DOHH2 (cell line): Measurements from ENCODE around the gene NPNT.

Experiments used
- H3F3A ChIP-seq: fragments of 200-600 bp; sonication (generic), shearing (Covaris generic); 2 replicates; pipeline ENCODE4 v1.6.0; 2016; ENCODE audit warnings: antibody characterized with exemption, mild to moderate bottlenecking; ENCODE audit not compliant: control insufficient read depth, insufficient read depth
- H3K27ac ChIP-seq: fragments of 200-600 bp; sonication (generic); 2 replicates; pipeline ENCODE4 v1.5.1; 2014; ENCODE audit warnings: low read depth, mild to moderate bottlenecking, low read length, moderate library complexity
- H3K27me3 ChIP-seq: fragments of 200-600 bp; sonication (generic); 2 replicates; pipeline ENCODE4 v1.6.1; 2014; ENCODE audit warnings: mild to moderate bottlenecking, low read length, mixed read lengths; ENCODE audit not compliant: control insufficient read depth
- H3K36me3 ChIP-seq: fragments of 200-600 bp; sonication (generic); 2 replicates; pipeline ENCODE4 v1.6.1; 2014; ENCODE audit warnings: mild to moderate bottlenecking, low read length, moderate library complexity, mixed read lengths; ENCODE audit not compliant: control insufficient read depth
- H3K4me1 ChIP-seq: fragments of 200-600 bp; sonication (generic); 2 replicates; pipeline ENCODE4 v1.6.1; 2014; ENCODE audit warnings: mild to moderate bottlenecking, low read length, mixed read lengths; ENCODE audit not compliant: control insufficient read depth
- H3K4me2 ChIP-seq: fragments of 200-600 bp; sonication (generic); 2 replicates; pipeline ENCODE4 v1.6.0; 2014; ENCODE audit warnings: mild to moderate bottlenecking, low read length, moderate library complexity
- H3K4me3 ChIP-seq: fragments of 200-600 bp; sonication (generic); 2 replicates; pipeline ENCODE4 v1.5.1; 2014; ENCODE audit warnings: mild to moderate bottlenecking, low read length, mixed read lengths
- H3K79me2 ChIP-seq: fragments of 200-600 bp; sonication (generic); 2 replicates; pipeline ENCODE4 v1.6.1; 2014; ENCODE audit warnings: mild to moderate bottlenecking, low read length, mixed read lengths; ENCODE audit not compliant: control insufficient read depth
- H3K9me2 ChIP-seq: fragments of 200-600 bp; sonication (generic); replicated peaks from 2 replicates; pipeline ENCODE4 v1.6.1; 2014; ENCODE audit warnings: mild to moderate bottlenecking, low read length, mixed read lengths; ENCODE audit not compliant: control insufficient read depth
- H3K9me3 ChIP-seq: fragments of 200-600 bp; sonication (generic); 2 replicates; pipeline ENCODE4 v1.6.1; 2014; ENCODE audit warnings: antibody characterized with exemption, low read length, mixed read lengths; ENCODE audit not compliant: control insufficient read depth, insufficient read depth
- H4K20me1 ChIP-seq: fragments of 200-600 bp; sonication (generic); 2 replicates; pipeline ENCODE4 v1.6.0; 2014; ENCODE audit warnings: low read depth, mild to moderate bottlenecking, antibody characterized with exemption, low read length, moderate library complexity; ENCODE audit not compliant: control insufficient read depth, insufficient read depth
- EZH2phosphoT487 ChIP-seq: fragments of 200-600 bp; sonication (generic); IDR thresholded peaks from 2 replicates; pipeline ENCODE4 v1.6.1; 2017; ENCODE audit warnings: borderline replicate concordance, mild to moderate bottlenecking, antibody characterized with exemption, low read length, moderate library complexity, mixed read lengths
- TF ChIP-seq, protein P1 (sequence below): fragments of 200-600 bp; sonication (generic); IDR thresholded peaks from one replicate; pipeline ENCODE4 v1.5.1; 2014; ENCODE audit warnings: antibody characterized with exemption, mild to moderate bottlenecking, low read depth, low read length; ENCODE audit not compliant: poor library complexity, severe bottlenecking

NPNT gene

DNA sequence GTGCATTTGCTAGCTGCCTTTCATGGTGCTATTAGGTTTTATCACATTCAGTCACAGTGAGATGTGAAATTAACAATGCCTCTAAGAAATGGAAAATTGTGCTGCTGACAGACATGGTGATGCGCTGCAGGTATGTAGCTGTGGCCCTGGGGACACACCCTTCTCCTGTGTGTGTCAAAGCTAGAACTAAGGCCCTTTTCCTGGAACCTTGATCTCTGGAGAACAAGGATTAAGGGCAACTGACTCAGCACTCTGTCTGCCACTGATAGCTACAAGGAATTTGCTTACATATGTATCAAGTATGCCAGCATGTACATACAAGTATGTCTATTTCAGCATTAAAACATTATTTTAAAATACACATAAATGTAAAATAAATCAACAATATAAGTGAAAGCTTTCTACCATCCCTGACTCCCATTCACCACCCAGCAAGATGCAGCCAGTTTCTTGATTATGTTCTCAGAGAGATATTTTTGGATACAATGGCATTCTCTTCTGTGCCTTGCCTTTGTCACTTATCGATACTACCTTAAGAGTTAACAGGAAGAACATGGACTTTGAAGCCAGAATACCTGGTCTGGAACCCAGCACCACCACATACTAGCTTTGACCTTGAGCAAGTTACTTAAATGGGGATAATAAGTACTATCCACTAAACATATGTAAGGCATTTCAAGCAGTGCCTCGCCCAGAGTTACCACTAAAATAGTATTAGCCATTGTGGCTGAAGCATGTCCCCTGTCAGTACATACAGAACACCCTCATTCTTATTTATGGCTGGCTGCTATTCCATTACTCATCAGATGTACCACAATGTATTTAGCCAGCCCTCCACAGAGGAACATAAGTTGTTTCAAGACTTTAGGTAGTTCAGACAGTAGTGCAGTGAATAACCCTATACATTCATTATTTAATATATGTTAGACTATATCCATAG, 68.5 kb downstream of the NPNT start:
- Histone ChIP-seq H3K4me1 (no peaks in the 10 kb centered on the region), H3K9me3 (no peaks in the 10 kb centered on the region), H3K9me2 (no peaks in the 10 kb centered on the region), H3K27ac (no peak overlapping the region), H3K4me3 (no peak overlapping the region), H3F3A (no peaks in the 10 kb centered on the region), H3K79me2 (no peaks in the 10 kb centered on the region), H3K27me3 (no peaks in the 10 kb centered on the region), H3K4me2 (no peak overlapping the region), H3K36me3 (no peaks in the 10 kb centered on the region), H4K20me1 (no peaks in the 10 kb centered on the region)
- TF ChIP-seq, protein P1, sequence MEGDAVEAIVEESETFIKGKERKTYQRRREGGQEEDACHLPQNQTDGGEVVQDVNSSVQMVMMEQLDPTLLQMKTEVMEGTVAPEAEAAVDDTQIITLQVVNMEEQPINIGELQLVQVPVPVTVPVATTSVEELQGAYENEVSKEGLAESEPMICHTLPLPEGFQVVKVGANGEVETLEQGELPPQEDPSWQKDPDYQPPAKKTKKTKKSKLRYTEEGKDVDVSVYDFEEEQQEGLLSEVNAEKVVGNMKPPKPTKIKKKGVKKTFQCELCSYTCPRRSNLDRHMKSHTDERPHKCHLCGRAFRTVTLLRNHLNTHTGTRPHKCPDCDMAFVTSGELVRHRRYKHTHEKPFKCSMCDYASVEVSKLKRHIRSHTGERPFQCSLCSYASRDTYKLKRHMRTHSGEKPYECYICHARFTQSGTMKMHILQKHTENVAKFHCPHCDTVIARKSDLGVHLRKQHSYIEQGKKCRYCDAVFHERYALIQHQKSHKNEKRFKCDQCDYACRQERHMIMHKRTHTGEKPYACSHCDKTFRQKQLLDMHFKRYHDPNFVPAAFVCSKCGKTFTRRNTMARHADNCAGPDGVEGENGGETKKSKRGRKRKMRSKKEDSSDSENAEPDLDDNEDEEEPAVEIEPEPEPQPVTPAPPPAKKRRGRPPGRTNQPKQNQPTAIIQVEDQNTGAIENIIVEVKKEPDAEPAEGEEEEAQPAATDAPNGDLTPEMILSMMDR = no peak
- no peak for TF ChIP-seq EZH2phosphoT487

DNA sequence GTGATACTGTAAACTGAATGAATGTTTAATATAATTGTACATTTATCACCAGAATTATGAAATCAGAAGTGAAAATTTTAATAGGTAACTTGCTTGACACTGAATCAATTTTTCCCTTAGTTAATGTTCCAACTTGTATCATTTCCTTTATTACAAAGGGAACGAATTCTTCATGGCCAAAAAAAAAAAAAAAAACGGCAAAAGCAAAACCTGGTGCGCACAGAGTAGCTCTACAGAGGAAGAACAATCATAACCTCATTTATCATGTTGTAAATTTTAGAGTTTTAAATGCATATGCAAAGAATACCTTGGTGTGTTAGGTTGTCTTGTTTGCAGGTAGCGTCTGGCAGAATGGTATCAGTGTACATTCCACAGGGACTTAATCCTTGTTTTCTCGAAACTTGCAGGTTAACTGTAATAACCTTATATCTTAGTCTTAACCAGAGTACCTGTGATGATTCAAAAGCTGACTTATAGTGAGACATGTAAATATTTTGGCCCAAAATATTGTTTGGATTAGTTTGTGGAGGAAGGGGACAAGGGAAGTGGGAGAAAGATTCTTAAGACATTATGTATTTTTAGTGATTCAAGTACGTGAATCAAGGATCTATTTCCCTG, 70.0 kb downstream of the NPNT start:
- Histone ChIP-seq H3K4me2 (no peak overlapping the region), H3K27me3 (no peaks in the 10 kb centered on the region; the same call in 1 of the 2 replicates), H3K9me2 (no peaks in the 10 kb centered on the region), H3K4me3 (no peak overlapping the region), H3K27ac (no peak overlapping the region), H3K9me3 (no peaks in the 10 kb centered on the region), H3K79me2 (no peaks in the 10 kb centered on the region), H3K36me3 (no peaks in the 10 kb centered on the region), H4K20me1 (no peaks in the 10 kb centered on the region), H3K4me1 (no peaks in the 10 kb centered on the region), H3F3A (no peaks in the 10 kb centered on the region)
- TF ChIP-seq, protein P1 = no peak
- TF ChIP-seq EZH2phosphoT487 = no peak

DNA sequence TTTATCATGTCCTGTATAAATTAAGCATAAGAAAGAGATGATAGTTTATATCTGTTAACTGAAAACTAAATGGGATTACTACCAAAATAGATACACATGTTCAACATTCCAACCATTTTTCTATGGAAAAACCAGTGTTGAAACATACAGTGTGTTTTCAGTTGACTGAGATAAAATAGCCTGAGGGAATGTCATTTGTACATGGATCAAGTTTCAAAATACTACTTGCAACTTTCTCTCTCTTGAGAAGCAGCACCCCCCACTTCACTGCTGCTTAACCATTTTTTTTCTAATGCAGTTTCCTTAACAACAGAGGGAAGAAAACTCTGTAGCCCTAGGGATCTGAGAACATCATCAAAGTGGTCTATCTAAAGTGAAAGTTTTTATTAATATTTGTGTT, 70.8 kb downstream of the NPNT start:
- Histone ChIP-seq H3K4me3 (no peak overlapping the region), H3K4me1 (no peaks in the 10 kb centered on the region), H3K36me3 (no peaks in the 10 kb centered on the region), H3K27ac (no peak overlapping the region), H4K20me1 (no peaks in the 10 kb centered on the region), H3K4me2 (no peak overlapping the region), H3K27me3 (no peaks in the 10 kb centered on the region; the same call in 1 of the 2 replicates), H3K9me3 (no peaks in the 10 kb centered on the region), H3F3A (no peaks in the 10 kb centered on the region), H3K79me2 (no peaks in the 10 kb centered on the region), H3K9me2 (no peaks in the 10 kb centered on the region)
- TF ChIP-seq, protein P1 = no peak
- no peak for TF ChIP-seq EZH2phosphoT487
